GM23338 (cell line): ENCODE results near the gene ZNF77. TPM values are rescaled to one million over a fixed set of nuclear protein-coding genes. Genes with fewer than 3 reads are reported as not detected.

Experiments used
- ATAC-seq: fragments of 200-7000 bp; cut with Tn5 transposase; 3 replicates; pipeline ENCODE4 v1.9.1; 2020
- DNase-seq: peaks from one replicate; pipeline ENCODE4 v3.0.0-alpha.2; 2015; ENCODE audit warnings: low spot score
- H2AFZ ChIP-seq: fragments of 200-600 bp; sonication (generic); 2 replicates; pipeline ENCODE4 v1.8.0; 2016; ENCODE audit warnings: antibody characterized with exemption, mild to moderate bottlenecking, moderate library complexity
- H3F3A ChIP-seq: fragments of 200-600 bp; sonication (generic); replicated peaks from 2 replicates; pipeline ENCODE4 v1.8.0; 2017; ENCODE audit warnings: antibody characterized with exemption, mixed run types, low read depth
- H3K27ac ChIP-seq: fragments of 200-600 bp; sonication (generic); 2 replicates; pipeline ENCODE4 v1.6.1; 2016; ENCODE audit warnings: low read depth
- H3K27me3 ChIP-seq: fragments of 200-600 bp; sonication (generic); 2 replicates; pipeline ENCODE4 v1.8.0; 2016; ENCODE audit warnings: mild to moderate bottlenecking, mixed run types, moderate library complexity; ENCODE audit not compliant: insufficient read depth
- H3K36me3 ChIP-seq: fragments of 200-600 bp; sonication (generic); 2 replicates; pipeline ENCODE4 v1.8.0; 2016; ENCODE audit warnings: mild to moderate bottlenecking; ENCODE audit not compliant: insufficient read depth
- H3K4me1 ChIP-seq: fragments of 200-600 bp; sonication (generic); 2 replicates; pipeline ENCODE4 v1.8.0; 2016; ENCODE audit warnings: mild to moderate bottlenecking, moderate library complexity; ENCODE audit not compliant: insufficient read depth
- H3K4me2 ChIP-seq: fragments of 200-600 bp; sonication (generic); 2 replicates; pipeline ENCODE4 v1.7.1; 2017; ENCODE audit warnings: mixed run types
- H3K4me3 ChIP-seq: fragments of 200-600 bp; sonication (generic); 2 replicates; pipeline ENCODE4 v1.6.1; 2016; ENCODE audit warnings: mixed run types
- H3K79me2 ChIP-seq: fragments of 200-600 bp; sonication (generic); replicated peaks from 2 replicates; pipeline ENCODE4 v1.8.0; 2017; ENCODE audit warnings: mild to moderate bottlenecking; ENCODE audit not compliant: insufficient read depth
- H3K9me2 ChIP-seq: fragments of 200-600 bp; sonication (generic); 2 replicates; pipeline ENCODE4 v1.8.0; 2017; ENCODE audit not compliant: insufficient read depth
- H4K20me1 ChIP-seq: fragments of 200-600 bp; sonication (generic); replicated peaks from 2 replicates; pipeline ENCODE4 v1.8.0; 2017; ENCODE audit warnings: mild to moderate bottlenecking; ENCODE audit not compliant: insufficient read depth
- H3K27ac Mint-ChIP-seq: 2 replicates; pipeline ENCODE4 v1.8.0; 2020; ENCODE audit warnings: inconsistent platforms, mild to moderate bottlenecking, moderate library complexity, mixed read lengths
- H3K27me3 Mint-ChIP-seq: 3 replicates; pipeline ENCODE4 v1.8.0; 2022; ENCODE audit warnings: low read depth, mild to moderate bottlenecking, moderate library complexity, mixed read lengths, inconsistent platforms; ENCODE audit not compliant: insufficient read depth, poor library complexity
- H3K36me3 Mint-ChIP-seq: 3 replicates; pipeline ENCODE4 v1.8.0; 2021; ENCODE audit warnings: low read depth, mild to moderate bottlenecking, inconsistent platforms, moderate library complexity, mixed read lengths
- H3K4me1 Mint-ChIP-seq: 3 replicates; pipeline ENCODE4 v1.8.0; 2020; ENCODE audit warnings: mild to moderate bottlenecking, inconsistent platforms, mixed read lengths
- H3K4me3 Mint-ChIP-seq: 3 replicates; pipeline ENCODE4 v1.8.0; 2021; ENCODE audit warnings: moderate library complexity, mild to moderate bottlenecking, inconsistent platforms, mixed read lengths
- H3K9me3 Mint-ChIP-seq: 3 replicates; pipeline ENCODE4 v1.8.0; 2020; ENCODE audit warnings: moderate library complexity, mild to moderate bottlenecking, inconsistent platforms, mixed read lengths
- CREB1 ChIP-seq: fragments of 250-450 bp; sonication (Bioruptor Pico); IDR thresholded peaks from 2 replicates; pipeline ENCODE4 v1.5.0; 2020; ENCODE audit warnings: low read depth, mild to moderate bottlenecking, moderate library complexity
- CTCF ChIP-seq, 2 experiments: fragments of 200-600 bp in 1 of 2; sonication (generic) in 1 of 2; conservative IDR thresholded peaks; 2 replicates each; pipeline versions ENCODE4 v1.5.1 to v1.6.1; 2016 to 2017; ENCODE audit warnings: antibody characterized with exemption in 2 of 2, low read depth in 2 of 2, mild to moderate bottlenecking in 2 of 2, moderate library complexity in 1 of 2
- EZH2 ChIP-seq: fragments of 200-600 bp; sonication (generic); IDR thresholded peaks from one replicate; pipeline ENCODE4 v1.8.0; 2017; ENCODE audit warnings: antibody characterized with exemption, mild to moderate bottlenecking, low read depth; ENCODE audit not compliant: unreplicated experiment
- EZH2phosphoT487 ChIP-seq: fragments of 200-600 bp; sonication (generic); IDR thresholded peaks from one replicate; pipeline ENCODE4 v1.8.1; 2018; ENCODE audit warnings: antibody characterized with exemption; ENCODE audit not compliant: unreplicated experiment
- JUNB ChIP-seq: IDR thresholded peaks from one replicate; pipeline ENCODE4 v1.6.1; 2016; ENCODE audit warnings: antibody characterized with exemption; ENCODE audit not compliant: unreplicated experiment
- NANOG ChIP-seq: IDR thresholded peaks from 2 replicates; pipeline ENCODE4 v1.6.1; 2016; ENCODE audit warnings: antibody characterized with exemption, borderline replicate concordance
- POLR2AphosphoS5 ChIP-seq: IDR thresholded peaks from 2 replicates; pipeline ENCODE4 v1.6.1; 2016; ENCODE audit warnings: antibody characterized with exemption, low read depth
- REST ChIP-seq: IDR thresholded peaks from one replicate; pipeline ENCODE4 v1.6.1; 2018; ENCODE audit warnings: antibody characterized with exemption; ENCODE audit not compliant: unreplicated experiment
- STAT1 ChIP-seq: IDR thresholded peaks from one replicate; pipeline ENCODE4 v1.6.1; 2016; ENCODE audit warnings: antibody characterized with exemption; ENCODE audit not compliant: unreplicated experiment
- ZNF114 ChIP-seq: fragments of 250-450 bp; sonication (Bioruptor Pico); IDR thresholded peaks from 2 replicates; pipeline ENCODE4 v1.5.0; 2020; ENCODE audit warnings: mild to moderate bottlenecking, moderate library complexity
- ZNF331 ChIP-seq: fragments of 250-450 bp; sonication (Bioruptor Pico); IDR thresholded peaks from 2 replicates; pipeline ENCODE4 v1.5.0; 2020; ENCODE audit warnings: low read depth, mild to moderate bottlenecking, moderate library complexity
- ZNF462 ChIP-seq: fragments of 250-450 bp; sonication (Bioruptor Pico); IDR thresholded peaks from 2 replicates; pipeline ENCODE4 v1.5.0; 2020; ENCODE audit warnings: mild to moderate bottlenecking, moderate library complexity
- polyA plus RNA-seq: library from polyadenylated mRNA; unstranded; fragments of >200 nt; fragmentation: Nextera tagmentation; extraction: Ambion mirVana; gene quantifications from 2 replicates; pipeline ENCODE4 v1.2.1, GENCODE V29; 2016
- total RNA-seq: library from RNA; depleted of rRNA; stranded (reverse); fragments of >200 nt; shearing (Covaris generic); gene quantifications from 2 replicates; pipeline ENCODE4 v1.2.3, GENCODE V29; 2014
- TF ChIP-seq, protein P1 (sequence below): IDR thresholded peaks from 2 replicates; pipeline ENCODE4 v1.6.1; 2016; ENCODE audit warnings: antibody characterized with exemption

The ZNF77 gene
- total and polyA plus RNA-seq, 2 experiments from 2014 or later, result 3.3 to 4.5 TPM

- Histone ChIP-seq H3K27ac (no peak overlapping the region), H2AFZ (peak overlapping the region; percentile 96), H3K4me3 (peak overlapping the region; percentile 41; the same call in 1 of the 2 replicates)
Observed at GRCh38 chr19:2986951-2987524, 42.3 kb upstream of the ZNF77 start.

More at GRCh38 chr19:2986951-2987524, 42.3 kb upstream of the ZNF77 start:
- Histone ChIP-seq H3K9me2 (no peaks in the 10 kb centered on the region), H3K4me2 (peak overlapping the region; percentile 77), H3K36me3 (no peaks in the 10 kb centered on the region), H3K4me1 (peaks cover 31% of the 10 kb centered on the region), H3K79me2 (no peaks in the 10 kb centered on the region), H3F3A (peaks cover 23% of the 10 kb centered on the region), H3K27me3 (no peaks in the 10 kb centered on the region), H4K20me1 (no peaks in the 10 kb centered on the region)
- no peaks in the 10 kb centered on the region; the same call in 2 of the 3 replicates for H3K9me3 Mint-ChIP-seq
- H3K27me3 Mint-ChIP-seq, result peaks cover 23% of the 10 kb centered on the region
- ATAC-seq (peak; percentile 60), DNase-seq (peak; percentile 83)
- H3K4me3 Mint-ChIP-seq, result peak overlapping the region; percentile 57
- no peaks in the 10 kb centered on the region for H3K36me3 Mint-ChIP-seq
- H3K4me1 Mint-ChIP-seq, result peaks cover 24% of the 10 kb centered on the region
- TF ChIP-seq EZH2phosphoT487, result no peak
- TF ChIP-seq, protein P1, sequence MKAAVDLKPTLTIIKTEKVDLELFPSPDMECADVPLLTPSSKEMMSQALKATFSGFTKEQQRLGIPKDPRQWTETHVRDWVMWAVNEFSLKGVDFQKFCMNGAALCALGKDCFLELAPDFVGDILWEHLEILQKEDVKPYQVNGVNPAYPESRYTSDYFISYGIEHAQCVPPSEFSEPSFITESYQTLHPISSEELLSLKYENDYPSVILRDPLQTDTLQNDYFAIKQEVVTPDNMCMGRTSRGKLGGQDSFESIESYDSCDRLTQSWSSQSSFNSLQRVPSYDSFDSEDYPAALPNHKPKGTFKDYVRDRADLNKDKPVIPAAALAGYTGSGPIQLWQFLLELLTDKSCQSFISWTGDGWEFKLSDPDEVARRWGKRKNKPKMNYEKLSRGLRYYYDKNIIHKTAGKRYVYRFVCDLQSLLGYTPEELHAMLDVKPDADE, result no peak
- TF ChIP-seq STAT1, result no peak
- TF ChIP-seq REST, result no peak
- TF ChIP-seq NANOG, result no peak
- no peak for TF ChIP-seq CREB1
- TF ChIP-seq JUNB, result no peak
- no peak for TF ChIP-seq CTCF (conservative IDR thresholded peaks at IDR 0.05; ENCODE audit: low read depth in 2 of 2)
- no peak for TF ChIP-seq POLR2AphosphoS5
- TF ChIP-seq EZH2, result no peak
- no peak for TF ChIP-seq ZNF114
- TF ChIP-seq ZNF462 (CRISPR knock-in tag), result no peak
- no peak for TF ChIP-seq ZNF331 (CRISPR knock-in tag)
- H3K27ac Mint-ChIP-seq, result peak overlapping the region; percentile 65; the same call in 1 of the 2 replicates
